Measurements from ENCODE around the gene DECR2. TPM values are rescaled to one million over a fixed set of nuclear protein-coding genes. Genes with fewer than 3 reads are reported as not detected.
"Not testable (repeated sequence)": the region's sequence is repeated elsewhere in the genome, so short reads cannot be mapped to it uniquely, and the experiment has no call there.

The DECR2 gene
- total RNA-seq, 6 donors from 2014 or later, result 8.6 to 22.4 (median 14.6) TPM

DNA sequence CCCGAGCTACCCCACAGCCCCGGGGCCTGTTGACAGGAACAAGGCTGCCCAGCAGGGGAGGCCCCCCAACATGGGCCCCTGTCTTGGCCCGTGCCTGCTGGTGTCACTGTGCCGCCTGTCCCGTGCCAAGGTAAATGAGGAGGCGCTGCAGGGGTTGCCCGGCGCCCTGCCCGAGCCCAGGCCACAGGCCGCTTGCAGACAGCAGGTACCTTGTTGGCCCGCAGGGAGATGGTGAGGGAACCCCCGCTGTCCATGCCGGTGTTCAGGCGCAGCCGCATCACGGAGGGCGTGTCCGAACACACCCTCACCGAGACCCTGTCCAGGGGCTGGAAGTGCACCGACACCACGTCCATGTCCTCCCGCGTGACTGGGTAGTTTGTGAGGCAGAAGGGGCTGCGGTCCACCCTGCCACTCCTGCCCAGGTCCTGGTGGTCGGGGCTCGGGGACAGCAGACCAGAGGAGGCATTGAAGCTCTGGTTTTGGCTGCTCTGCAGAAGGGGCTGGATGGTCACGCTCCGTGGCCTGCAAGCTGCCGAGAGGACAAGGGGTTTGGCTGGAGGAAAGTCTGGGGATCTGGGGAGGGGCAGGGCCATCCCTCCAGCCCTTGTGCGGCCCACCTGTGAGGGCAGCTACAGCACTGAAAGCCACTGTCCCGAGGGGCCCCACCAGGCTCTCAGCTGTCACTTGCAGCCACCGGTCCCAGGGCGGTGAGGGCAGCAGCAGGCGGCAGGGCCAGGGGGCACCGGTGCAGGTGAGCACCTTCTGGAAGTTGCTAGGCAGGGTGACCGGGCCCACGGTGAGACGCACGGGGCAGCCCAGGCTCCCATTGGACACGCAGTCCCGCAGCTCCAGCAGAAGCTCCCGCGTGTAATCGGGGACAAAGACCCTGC is 25.5 kb upstream of the DECR2 start:
- TF ChIP-seq EP300 (IDR thresholded peaks at IDR 0.05) (no peak), POLR2AphosphoS5 (IDR thresholded peaks at IDR 0.05) (no peak), POLR2A (IDR thresholded peaks at IDR 0.05) (no peak), CTCF (IDR thresholded peaks at IDR 0.05) (no peak)
- H3K4me1 ChIP-seq, result peaks cover 17 to 28% (median 24%) of the 10 kb centered on the region in 4 donors
- ATAC-seq (ENCODE audit: low FRiP score in 2 of 2) (no peak), DNase-seq (peak in 1 of 2 donors; percentile 82)
- 95 to 100% methylated on average over 2 to 29 of the region's 44 CpGs for WGBS, 2 donors
- no peak overlapping the region for H3K27ac ChIP-seq
- H3K27me3 ChIP-seq, result no peaks in the 10 kb centered on the region
- peaks cover 0 to 67% (median 52%) of the 10 kb centered on the region in 4 donors for H3K36me3 ChIP-seq
- H3K4me3 ChIP-seq, result no peak overlapping the region
- H3K9me3 ChIP-seq, result no peaks in the 10 kb centered on the region

DNA sequence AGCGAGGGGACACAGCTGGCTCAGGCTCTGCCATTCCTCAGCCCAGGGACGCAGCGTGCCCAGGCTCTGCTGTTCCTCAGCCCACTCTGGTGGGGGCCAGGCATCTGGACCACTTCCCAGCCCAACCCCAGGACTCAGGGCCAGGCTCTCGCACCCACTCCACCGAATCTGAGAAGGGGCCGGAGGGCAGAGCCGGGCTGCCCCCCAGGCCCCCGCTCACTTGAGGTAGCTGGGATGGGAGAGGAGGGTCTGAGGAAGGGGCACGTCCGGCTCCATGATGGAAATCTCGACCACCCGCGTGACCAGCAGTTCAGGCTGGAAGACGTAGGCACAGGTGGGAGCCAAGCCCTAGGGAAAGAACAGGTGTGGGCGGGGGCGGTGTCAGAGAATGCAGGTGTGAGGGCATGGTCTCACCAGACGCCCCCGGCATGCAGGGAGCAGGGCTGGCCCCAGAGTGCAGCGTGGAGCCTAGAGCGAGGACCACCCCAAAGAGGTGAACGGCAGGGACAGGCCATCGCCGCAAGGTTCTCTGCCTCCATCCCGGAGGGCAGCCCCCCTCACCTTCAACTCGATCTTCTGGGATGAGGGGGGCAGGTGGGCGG is 24.8 kb upstream of the DECR2 start:
- Histone ChIP-seq H3K9me3 (no peaks in the 10 kb centered on the region), H3K4me1 (peaks cover 17 to 28% (median 23%) of the 10 kb centered on the region in 4 donors), H3K27me3 (no peaks in the 10 kb centered on the region), H3K4me3 (no peak overlapping the region), H3K36me3 (peaks cover 0 to 60% (median 49%) of the 10 kb centered on the region in 4 donors), H3K27ac (no peak overlapping the region)
- ATAC-seq (ENCODE audit: low FRiP score in 2 of 2) (no peak), DNase-seq (peak in 1 of 2 donors; percentile 63)
- no peak for TF ChIP-seq CTCF (IDR thresholded peaks at IDR 0.05)
- no peak for TF ChIP-seq EP300 (IDR thresholded peaks at IDR 0.05)
- no peak for TF ChIP-seq POLR2AphosphoS5 (IDR thresholded peaks at IDR 0.05)
- no peak for TF ChIP-seq POLR2A (IDR thresholded peaks at IDR 0.05)
- WGBS, 2 donors, result 93% methylated on average over 16 to 25 of the region's 26 CpGs

DNA sequence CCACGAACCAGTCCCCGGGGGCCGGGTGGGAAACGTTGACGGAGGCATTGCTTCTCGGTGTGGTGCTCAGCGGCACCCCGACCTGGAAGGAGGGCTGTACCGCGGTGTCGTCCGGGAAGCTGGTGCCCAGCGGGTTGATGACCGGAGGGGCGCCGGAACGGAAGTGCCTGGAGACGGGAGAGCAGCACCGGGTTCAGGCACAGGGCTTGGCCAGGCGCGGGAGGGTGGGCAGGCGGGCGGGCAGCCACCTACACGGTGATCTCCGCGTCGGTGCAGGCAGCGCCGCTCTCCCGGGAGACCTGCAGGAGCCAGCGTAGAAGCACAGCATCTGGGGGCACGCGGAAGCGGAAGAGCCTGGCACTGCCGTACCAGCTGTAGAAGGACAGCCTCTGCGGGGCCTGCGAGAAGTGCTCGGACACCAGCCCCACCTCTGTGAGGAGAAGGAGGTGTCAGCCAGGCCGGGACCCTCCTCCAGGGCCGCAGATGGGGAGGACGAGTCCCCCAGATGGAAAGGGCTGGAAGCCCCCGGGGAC is 24.2 kb upstream of the DECR2 start:
- TF ChIP-seq CTCF (IDR thresholded peaks at IDR 0.05) (no peak), POLR2A (IDR thresholded peaks at IDR 0.05) (no peak), POLR2AphosphoS5 (IDR thresholded peaks at IDR 0.05) (no peak), EP300 (IDR thresholded peaks at IDR 0.05) (no peak)
- no peak for ATAC-seq (ENCODE audit: low FRiP score in 2 of 2)
- peaks cover 0 to 54% (median 46%) of the 10 kb centered on the region in 4 donors for H3K36me3 ChIP-seq
- WGBS, 2 donors, result 93 to 97% methylated on average over 22 to 28 of the region's 42 CpGs
- no peak overlapping the region for H3K4me3 ChIP-seq
- DNase-seq, result peak in 1 of 2 donors; percentile 83
- no peaks in the 10 kb centered on the region for H3K27me3 ChIP-seq
- no peak overlapping the region for H3K27ac ChIP-seq
- H3K9me3 ChIP-seq, result no peaks in the 10 kb centered on the region
- H3K4me1 ChIP-seq, result peaks cover 17 to 29% (median 24%) of the 10 kb centered on the region in 4 donors

- H3K27me3 ChIP-seq; H3K9me3 ChIP-seq; ATAC-seq (ENCODE audit: low FRiP score in 2 of 2); H3K4me3 ChIP-seq; H3K27ac ChIP-seq: not testable (repeated sequence)
- peaks cover 23 to 37% (median 31%) of the 10 kb centered on the region in 4 donors for H3K4me1 ChIP-seq
- WGBS, 2 donors, result 95% methylated on average over 28 to 30 of the region's 36 CpGs
- peak in 1 of 2 donors; percentile 49 for DNase-seq
- peaks cover 0 to 46% (median 42%) of the 10 kb centered on the region in 4 donors for H3K36me3 ChIP-seq
These were observed 23.4 kb upstream of the DECR2 start for GRCh38 chr16:378113-378820.

- H3K27ac ChIP-seq, result peak overlapping the region in 1 of 4 donors; percentile 95
- H3K4me3 ChIP-seq, result no peak overlapping the region
- no peak for TF ChIP-seq CTCF (IDR thresholded peaks at IDR 0.05)
- no peak for TF ChIP-seq EP300 (IDR thresholded peaks at IDR 0.05)
- TF ChIP-seq POLR2A (IDR thresholded peaks at IDR 0.05), result no peak
- no peak for TF ChIP-seq POLR2AphosphoS5 (IDR thresholded peaks at IDR 0.05)
- H3K36me3 ChIP-seq, result peaks cover 0 to 41% (median 37%) of the 10 kb centered on the region in 4 donors
- ATAC-seq (ENCODE audit: low FRiP score in 2 of 2) (no peak), DNase-seq (peak in 1 of 2 donors; percentile 57)
- H3K9me3 ChIP-seq, result no peaks in the 10 kb centered on the region
- H3K4me1 ChIP-seq, result peaks cover 28 to 42% (median 36%) of the 10 kb centered on the region in 4 donors
- H3K27me3 ChIP-seq, result no peaks in the 10 kb centered on the region
- WGBS, 2 donors, result 69 to 85% methylated on average over 6 to 14 of the region's 14 CpGs
These were observed 22.9 kb upstream of the DECR2 start for GRCh38 chr16:378821-379182.
